ENCODE data around the gene MOG. TPM values are rescaled to one million over a fixed set of nuclear protein-coding genes. Genes with fewer than 3 reads are reported as not detected.

MOG gene
- polyA plus RNA-seq, 3 donors, result not detected

- Histone ChIP-seq H3K27ac (ENCODE audit: low read depth in 1 of 2, low read length in 2 of 2) (no peak overlapping the region), H2AFZ (ENCODE audit: insufficient read depth, low read depth, low read length, poor library complexity, severe bottlenecking) (no peak overlapping the region), H3K36me3 (replicated peaks in 1 of 2; ENCODE audit: control insufficient read depth in 1 of 2, insufficient read depth in 2 of 2, low read length in 2 of 2) (peaks cover 31 to 73% of the 10 kb centered on the region in 2 donors), H3K9me3 (replicated peaks in 1 of 2; ENCODE audit: control insufficient read depth in 1 of 2, insufficient read depth in 1 of 2, low read length in 2 of 2) (no peaks in the 10 kb centered on the region), H3K9ac (ENCODE audit: insufficient read depth, low read length, poor library complexity, severe bottlenecking) (no peak overlapping the region), H4K20me1 (ENCODE audit: insufficient read depth, low read length) (peaks cover 16% of the 10 kb centered on the region), H3K4me1 (ENCODE audit: control insufficient read depth in 1 of 2, insufficient read depth in 2 of 2, low read length in 2 of 2) (peaks cover 3 to 4% of the 10 kb centered on the region in 2 donors), H3K27me3 (ENCODE audit: control insufficient read depth in 2 of 2, insufficient read depth in 2 of 2, low read length in 2 of 2) (peaks cover 0 to 6% of the 10 kb centered on the region in 2 donors), H3K4me2 (replicated peaks; ENCODE audit: extremely low read depth, low read length, poor library complexity, severe bottlenecking) (no peak overlapping the region), H3K4me3 (replicated peaks in 1 of 3; ENCODE audit: low read depth in 2 of 3, low read length in 3 of 3) (no peak overlapping the region), H3K79me2 (ENCODE audit: insufficient read depth, low read length) (no peaks in the 10 kb centered on the region)
- Mint-ChIP-seq H3K4me3 (no peak overlapping the region), H3K36me3 (peaks cover 66 to 68% of the 10 kb centered on the region in 2 donors), H3K27ac (peak overlapping the region in 3 of 7 donors; percentile 17 to 62 (median 52)), H3K9me3 (no peaks in the 10 kb centered on the region), H3K4me1 (peaks cover 22% of the 10 kb centered on the region), H3K27me3 (ENCODE audit: low read depth in 3 of 3) (peaks cover 11 to 19% (median 11%) of the 10 kb centered on the region in 3 donors)
- WGBS (ENCODE audit: insufficient coverage), result 85% methylated on average over 4 of the region's 4 CpGs
- intact Hi-C loops (cut with micrococcal nuclease), result no loop called here
- TF ChIP-seq, protein P1, sequence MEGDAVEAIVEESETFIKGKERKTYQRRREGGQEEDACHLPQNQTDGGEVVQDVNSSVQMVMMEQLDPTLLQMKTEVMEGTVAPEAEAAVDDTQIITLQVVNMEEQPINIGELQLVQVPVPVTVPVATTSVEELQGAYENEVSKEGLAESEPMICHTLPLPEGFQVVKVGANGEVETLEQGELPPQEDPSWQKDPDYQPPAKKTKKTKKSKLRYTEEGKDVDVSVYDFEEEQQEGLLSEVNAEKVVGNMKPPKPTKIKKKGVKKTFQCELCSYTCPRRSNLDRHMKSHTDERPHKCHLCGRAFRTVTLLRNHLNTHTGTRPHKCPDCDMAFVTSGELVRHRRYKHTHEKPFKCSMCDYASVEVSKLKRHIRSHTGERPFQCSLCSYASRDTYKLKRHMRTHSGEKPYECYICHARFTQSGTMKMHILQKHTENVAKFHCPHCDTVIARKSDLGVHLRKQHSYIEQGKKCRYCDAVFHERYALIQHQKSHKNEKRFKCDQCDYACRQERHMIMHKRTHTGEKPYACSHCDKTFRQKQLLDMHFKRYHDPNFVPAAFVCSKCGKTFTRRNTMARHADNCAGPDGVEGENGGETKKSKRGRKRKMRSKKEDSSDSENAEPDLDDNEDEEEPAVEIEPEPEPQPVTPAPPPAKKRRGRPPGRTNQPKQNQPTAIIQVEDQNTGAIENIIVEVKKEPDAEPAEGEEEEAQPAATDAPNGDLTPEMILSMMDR (IDR thresholded peaks at IDR 0.05), result no peak
- DNase-seq, result no peak
Measured at GRCh38 chr6:29620630-29621029, 36.3 kb upstream of the MOG start.

- H3K27ac ChIP-seq (ENCODE audit: low read depth in 1 of 2, low read length in 2 of 2), result no peak overlapping the region
Measured at GRCh38 chr6:29624520-29624961, 32.4 kb upstream of the MOG start.

More at GRCh38 chr6:29624520-29624961, 32.4 kb upstream of the MOG start:
- H2AFZ ChIP-seq (ENCODE audit: insufficient read depth, low read depth, low read length, poor library complexity, severe bottlenecking), result no peak overlapping the region
- Mint-ChIP-seq H3K27ac (peak overlapping the region in 1 of 7 donors; percentile 20), H3K4me3 (no peak overlapping the region), H3K27me3 (ENCODE audit: low read depth in 3 of 3) (peaks cover 28 to 46% (median 36%) of the 10 kb centered on the region in 3 donors), H3K9me3 (peaks cover 0 to 8% (median 0%) of the 10 kb centered on the region in 7 donors), H3K36me3 (peaks cover 44 to 55% of the 10 kb centered on the region in 2 donors), H3K4me1 (peaks cover 40% of the 10 kb centered on the region)
- no peaks in the 10 kb centered on the region for H3K79me2 ChIP-seq (ENCODE audit: insufficient read depth, low read length)
- no peak for DNase-seq
- H3K4me1 ChIP-seq (ENCODE audit: control insufficient read depth in 1 of 2, insufficient read depth in 2 of 2, low read length in 2 of 2), result peaks cover 21 to 22% of the 10 kb centered on the region in 2 donors
- peaks cover 25% of the 10 kb centered on the region for H4K20me1 ChIP-seq (ENCODE audit: insufficient read depth, low read length)
- intact Hi-C loops (cut with micrococcal nuclease), result no loop called here
- H3K36me3 ChIP-seq (replicated peaks in 1 of 2; ENCODE audit: control insufficient read depth in 1 of 2, insufficient read depth in 2 of 2, low read length in 2 of 2), result peaks cover 26 to 46% of the 10 kb centered on the region in 2 donors
- no peak overlapping the region for H3K4me3 ChIP-seq (replicated peaks in 1 of 3; ENCODE audit: low read depth in 2 of 3, low read length in 3 of 3)
- H3K9ac ChIP-seq (ENCODE audit: insufficient read depth, low read length, poor library complexity, severe bottlenecking), result no peak overlapping the region
- peaks cover 0 to 37% of the 10 kb centered on the region in 2 donors for H3K27me3 ChIP-seq (ENCODE audit: control insufficient read depth in 2 of 2, insufficient read depth in 2 of 2, low read length in 2 of 2)
- 94% methylated on average over 2 of the region's 3 CpGs for WGBS (ENCODE audit: insufficient coverage)
- TF ChIP-seq, protein P1 (IDR thresholded peaks at IDR 0.05), result no peak
- no peak overlapping the region for H3K4me2 ChIP-seq (replicated peaks; ENCODE audit: extremely low read depth, low read length, poor library complexity, severe bottlenecking)
- no peaks in the 10 kb centered on the region for H3K9me3 ChIP-seq (replicated peaks in 1 of 2; ENCODE audit: control insufficient read depth in 1 of 2, insufficient read depth in 1 of 2, low read length in 2 of 2)
